Activated gamma-delta T cell (primary cell): ENCODE measurements around the gene TUBGCP5.
"Not testable (repeated sequence)": the region's sequence is repeated elsewhere in the genome, so short reads cannot be mapped to it uniquely, and the experiment has no call there.

ENCODE experiments used
- DNase-seq: peaks from one replicate; lab custom pipeline; 2025; lab: John Stamatoyannopoulos, UW

Gene TUBGCP5

GRCh38 chr15:23041736-23042135 is 2.4 kb upstream of the TUBGCP5 start:
- not testable (repeated sequence) for DNase-seq

- no peak for DNase-seq
These were observed 530 bp upstream of the TUBGCP5 start for GRCh38 chr15:23039917-23040281.

- no peak for DNase-seq
These were observed 635 bp downstream of the TUBGCP5 start for GRCh38 chr15:23038726-23039142.

- no peak for DNase-seq
These were observed 3.3 kb downstream of the TUBGCP5 start for GRCh38 chr15:23035964-23036566.

- no peak for DNase-seq
These were observed 5.4 kb downstream of the TUBGCP5 start for GRCh38 chr15:23033979-23034378.

- DNase-seq: no peak
These were observed 13.2 kb downstream of the TUBGCP5 start for GRCh38 chr15:23026218-23026617.

GRCh38 chr15:23022156-23022555 is 17.2 kb downstream of the TUBGCP5 start:
- DNase-seq: no peak

GRCh38 chr15:23014394-23015000 is 24.9 kb downstream of the TUBGCP5 start:
- DNase-seq: no peak

- DNase-seq: no peak
These were observed 25.7 kb downstream of the TUBGCP5 start for GRCh38 chr15:23013681-23014080.

- DNase-seq: not testable (repeated sequence)
These were observed 26.8 kb downstream of the TUBGCP5 start for GRCh38 chr15:23012616-23013015.

GRCh38 chr15:23003736-23004135 is 35.6 kb downstream of the TUBGCP5 start:
- no peak for DNase-seq

- no peak for DNase-seq
These were observed 36.4 kb downstream of the TUBGCP5 start for GRCh38 chr15:23002920-23003319.

- DNase-seq: no peak
These were observed 43.6 kb downstream of the TUBGCP5 start for GRCh38 chr15:22995795-22996194.

GRCh38 chr15:22992024-22992326 is 47.4 kb downstream of the TUBGCP5 start:
- no peak for DNase-seq

- no peak for DNase-seq
These were observed 49.5 kb downstream of the TUBGCP5 start for GRCh38 chr15:22989576-22990477.

GRCh38 chr15:22988811-22989210 is 50.6 kb downstream of the TUBGCP5 start:
- DNase-seq: no peak

- DNase-seq: not testable (repeated sequence)
These were observed 57.4 kb downstream of the TUBGCP5 start for GRCh38 chr15:22981931-22982330.

GRCh38 chr15:22981051-22981840 is 58.1 kb downstream of the TUBGCP5 start:
- DNase-seq: no peak

GRCh38 chr15:22980189-22981050 is 58.9 kb downstream of the TUBGCP5 start, which contains the start of gene CYFIP1:
Gene CYFIP1, minus strand, starts transcription at chr15:22980368. Its CDS starts 33,083 bp downstream, at chr15:22947285.
- DNase-seq: no peak

GRCh38 chr15:22979238-22980188 is 59.9 kb downstream of the TUBGCP5 start:
- DNase-seq: no peak
